ENCODE data around the gene NR3C2.

GRCh38 chr4:148469938-148470337 is 27.7 kb upstream of the NR3C2 start:
- no peak for TF ChIP-seq CTCF (conservative IDR thresholded peaks at IDR 0.05; ENCODE audit: low read depth, low read length)
- no peak for TF ChIP-seq EZH2 (IDR thresholded peaks at IDR 0.05; ENCODE audit: low read length, unreplicated experiment)
